Stimulated activated CD4-positive, alpha-beta T cell treated with anti-CD3 and anti-CD28 coated beads, Interleukin-4, amount 100 ng/mL, for 1 hour (primary cell): ENCODE measurements around the gene CASP2.
"Not testable (repeated sequence)": the region's sequence is repeated elsewhere in the genome, so short reads cannot be mapped to it uniquely, and the experiment has no call there.

Experiments used
- DNase-seq: peaks from one replicate; pipeline ENCODE4 v3.0.0-alpha.2; 2020

Gene CASP2

DNA sequence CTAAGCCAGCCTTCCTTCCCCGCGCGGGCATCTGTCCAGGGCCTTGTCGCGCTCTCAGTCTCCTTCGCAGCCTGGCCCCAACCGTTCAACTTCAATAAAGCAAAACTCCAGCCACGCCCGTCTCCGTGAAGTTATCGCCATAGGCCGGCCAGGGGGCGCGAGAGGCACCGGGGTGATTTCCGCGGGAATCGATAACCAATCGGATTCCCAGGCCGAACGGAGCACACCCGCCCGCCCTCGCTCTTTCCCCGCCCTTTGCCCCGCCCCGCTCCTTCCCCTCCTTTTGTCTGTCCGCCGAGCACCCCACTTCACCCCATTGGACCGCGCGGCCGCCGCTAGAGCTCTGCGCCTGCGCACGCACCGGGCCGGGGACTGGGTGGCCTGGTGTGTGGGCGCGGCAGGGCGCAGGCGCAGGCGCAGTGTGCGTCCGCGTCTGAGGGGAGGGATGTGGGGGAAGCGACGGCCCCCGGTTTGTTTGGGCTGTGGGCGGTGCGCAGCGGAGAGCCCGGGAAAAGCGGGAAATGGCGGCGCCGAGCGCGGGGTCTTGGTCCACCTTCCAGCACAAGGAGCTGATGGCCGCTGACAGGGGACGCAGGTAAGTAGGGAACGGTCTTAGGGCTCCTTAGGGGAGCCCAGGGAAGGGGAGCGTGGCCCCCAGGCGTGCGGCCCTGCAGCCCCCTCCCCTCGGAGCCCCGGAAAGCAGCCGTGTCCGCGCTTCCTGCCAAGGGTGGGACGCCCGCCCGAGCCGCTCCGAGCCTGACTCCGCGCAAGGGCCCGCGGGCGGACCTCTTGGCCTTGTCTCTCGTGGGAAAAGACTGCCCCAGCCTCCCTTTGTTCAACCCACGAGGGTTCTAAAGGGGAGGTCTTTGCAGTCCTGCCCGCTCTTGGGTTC lies at the start of gene CASP2:
CASP2 (plus strand) TSS at position 417 of the 892 bp plus-strand sequence; CDS start at position 522, 105 bp downstream.
- peak; percentile 99 for DNase-seq

DNA sequence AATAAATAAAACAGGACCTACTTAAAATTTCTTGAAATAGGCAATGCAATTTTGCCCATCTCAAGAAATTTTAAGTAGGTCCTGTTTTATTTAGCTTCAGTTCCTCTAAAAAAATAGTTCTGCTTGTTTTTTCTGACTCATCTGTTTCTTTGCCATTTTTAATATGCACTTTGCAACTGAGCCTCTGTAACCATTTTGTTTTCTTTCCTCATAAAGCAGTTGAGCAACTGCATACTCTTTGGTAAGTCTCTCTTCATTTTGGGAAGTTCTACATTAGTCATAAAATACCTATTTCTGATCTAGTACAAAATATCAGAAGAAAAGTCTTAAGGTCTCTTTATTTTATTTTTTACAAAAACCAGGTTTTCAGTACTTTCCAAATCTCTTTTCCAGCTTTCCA lies 48.3 kb upstream of the CASP2 start:
- no peak for DNase-seq

- DNase-seq: peak; percentile 61
Measured at GRCh38 chr7:143240291-143241168, 47.6 kb upstream of the CASP2 start.

GRCh38 chr7:143242306-143242705 lies 45.8 kb upstream of the CASP2 start:
- DNase-seq: no peak

- DNase-seq: no peak
Measured at GRCh38 chr7:143243111-143243510, 45.0 kb upstream of the CASP2 start.

- DNase-seq: no peak
Measured at GRCh38 chr7:143243614-143244013, 44.5 kb upstream of the CASP2 start.

DNA sequence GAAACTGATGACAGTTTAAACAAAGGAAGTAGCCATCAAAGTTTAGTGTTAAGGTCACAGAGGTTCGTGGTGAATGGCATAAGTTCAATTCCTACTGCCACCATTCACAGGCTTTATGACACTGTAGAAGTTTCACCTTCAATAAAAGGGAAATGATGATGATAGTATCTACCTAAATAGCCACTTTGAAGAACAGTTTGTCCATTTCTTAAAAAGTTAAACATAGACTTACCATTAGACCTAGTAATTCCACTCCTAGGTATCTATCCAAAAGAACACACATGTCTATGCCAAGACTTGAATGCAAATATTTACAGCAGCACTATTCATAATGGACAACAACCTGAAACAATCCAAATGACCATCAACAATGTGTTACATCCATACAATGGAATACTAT lies 43.8 kb upstream of the CASP2 start:
- DNase-seq: no peak

DNA sequence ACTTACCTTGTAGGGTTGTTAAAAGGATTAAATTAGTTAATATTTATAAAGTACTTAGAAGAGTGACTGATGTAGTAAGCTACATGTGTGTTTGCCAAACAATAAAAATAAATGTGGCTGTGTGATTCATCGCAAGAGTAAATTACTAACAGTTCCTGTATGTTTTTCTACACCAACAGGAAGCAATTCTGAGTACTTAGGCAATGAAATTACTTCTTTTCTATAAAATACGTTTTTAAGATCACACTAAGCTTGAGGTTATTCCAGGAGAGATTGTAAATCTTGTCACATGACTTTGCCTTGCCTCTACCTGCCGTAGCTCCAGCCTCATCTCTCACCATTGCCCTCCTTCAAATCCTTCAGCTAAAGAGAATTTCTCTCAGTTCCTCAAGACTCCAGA lies 43.0 kb upstream of the CASP2 start:
- DNase-seq: no peak

DNA sequence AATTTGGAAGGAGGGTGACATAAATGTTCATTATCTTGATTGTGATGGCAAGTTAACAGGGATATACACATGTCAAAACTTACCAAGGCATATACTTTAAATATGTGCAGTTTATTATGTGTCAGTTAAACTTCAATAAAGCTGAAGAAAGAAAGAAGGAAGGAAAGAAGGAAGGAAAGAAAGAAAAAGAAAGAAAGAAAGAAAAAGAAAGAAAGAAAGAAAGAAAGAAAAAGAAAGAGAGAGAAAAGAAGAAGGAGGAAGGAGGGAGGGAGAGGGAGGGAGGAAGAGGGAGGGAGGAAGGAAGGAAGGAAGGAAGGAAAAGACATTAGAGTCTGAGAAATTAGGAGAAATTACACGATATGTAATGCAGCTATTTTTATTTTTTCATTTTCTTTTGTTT lies 40.8 kb upstream of the CASP2 start:
- DNase-seq: no peak

GRCh38 chr7:143248761-143249354 lies 39.3 kb upstream of the CASP2 start:
- no peak for DNase-seq

- DNase-seq: no peak
Measured at GRCh38 chr7:143250199-143250598, 38.0 kb upstream of the CASP2 start.

GRCh38 chr7:143250822-143251221 lies 37.3 kb upstream of the CASP2 start:
- no peak for DNase-seq

DNA sequence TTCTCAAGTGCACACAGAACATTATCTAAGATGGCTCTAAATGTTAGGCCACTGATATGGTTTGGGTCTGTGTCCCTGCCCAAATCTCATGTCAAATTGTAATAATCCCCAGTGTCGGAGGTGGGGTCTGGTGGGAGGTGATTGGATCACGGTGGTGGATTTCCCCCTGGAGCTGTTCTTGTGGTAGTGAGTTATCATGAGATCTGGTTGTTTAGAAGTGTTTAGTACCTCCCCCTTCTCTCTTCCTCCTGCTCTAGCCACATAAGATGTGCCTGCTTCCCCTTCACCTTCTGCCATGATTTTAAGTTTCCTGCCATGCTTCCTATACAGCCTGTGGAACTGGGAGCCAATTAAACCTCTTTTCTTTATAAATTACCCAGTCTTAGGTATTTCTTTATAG lies 36.1 kb upstream of the CASP2 start:
- DNase-seq: no peak

GRCh38 chr7:143255564-143255963 lies 32.6 kb upstream of the CASP2 start:
- DNase-seq: no peak

GRCh38 chr7:143256325-143256724 lies 31.8 kb upstream of the CASP2 start:
- no peak for DNase-seq

- DNase-seq: no peak
Measured at GRCh38 chr7:143256932-143257331, 31.2 kb upstream of the CASP2 start.

GRCh38 chr7:143257501-143257900 lies 30.6 kb upstream of the CASP2 start:
- DNase-seq: no peak

DNA sequence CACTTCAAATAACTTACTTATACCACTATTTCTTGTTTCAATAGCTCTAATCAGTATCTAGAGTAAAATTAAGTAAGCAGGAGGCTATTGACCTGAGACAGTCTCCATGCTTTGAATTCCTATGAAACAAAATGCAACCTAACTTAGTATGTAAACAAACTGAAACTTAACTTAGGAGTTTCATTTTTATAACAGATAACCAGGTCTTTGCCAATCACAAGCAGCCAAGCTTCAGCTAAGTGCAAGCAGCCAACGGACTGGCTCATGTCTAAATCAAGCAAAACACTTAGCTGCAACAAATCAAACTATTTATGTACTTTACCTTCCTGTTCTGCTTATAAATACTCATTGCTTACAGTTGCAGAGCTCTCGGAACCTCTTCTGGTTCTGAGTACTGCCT lies 29.3 kb upstream of the CASP2 start:
- DNase-seq: no peak

DNA sequence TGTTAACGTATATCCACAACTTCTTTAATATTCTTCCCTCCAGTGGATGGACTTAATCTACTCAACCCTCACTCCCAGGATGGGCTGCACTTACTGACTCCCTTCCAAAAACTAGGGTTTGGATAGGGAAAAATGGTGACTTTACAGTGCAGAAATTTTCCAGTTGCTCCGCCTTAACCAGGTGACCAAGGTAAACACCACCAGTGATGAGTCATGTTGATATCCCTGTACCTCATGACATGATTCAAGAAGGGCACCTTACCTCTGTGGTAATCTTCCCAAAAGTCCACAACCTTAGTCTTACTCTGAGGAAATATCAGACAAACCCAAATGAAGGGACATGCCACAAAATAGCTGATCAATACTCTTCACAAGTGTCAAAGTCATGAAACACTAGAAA lies 28.4 kb upstream of the CASP2 start:
- no peak for DNase-seq

- DNase-seq: no peak
Measured at GRCh38 chr7:143261901-143262300, 26.2 kb upstream of the CASP2 start.

- DNase-seq: peak; percentile 84
Measured at GRCh38 chr7:143263266-143264195, 24.6 kb upstream of the CASP2 start, which contains the start of gene GSTK1. GSTK1 (plus strand) TSS chr7:143263441; CDS start chr7:143263514, 73 bp downstream.

GRCh38 chr7:143264196-143264568 lies 24.0 kb upstream of the CASP2 start:
- DNase-seq: not testable (repeated sequence)
